ENCODE data around the gene PSME2. TPM values are rescaled to one million over a fixed set of nuclear protein-coding genes. Genes with fewer than 3 reads are reported as not detected.

The PSME2 gene
- polyA plus RNA-seq, 3 donors, result 237 to 593 (median 579) TPM

- Histone ChIP-seq H3K4me1 (ENCODE audit: control insufficient read depth in 1 of 2, insufficient read depth in 2 of 2, low read length in 2 of 2) (peaks cover 42 to 56% of the 10 kb centered on the region in 2 donors), H3K4me2 (replicated peaks; ENCODE audit: extremely low read depth, low read length, poor library complexity, severe bottlenecking) (no peak overlapping the region), H2AFZ (ENCODE audit: insufficient read depth, low read depth, low read length, poor library complexity, severe bottlenecking) (no peak overlapping the region), H3K4me3 (replicated peaks in 1 of 3; ENCODE audit: low read depth in 2 of 3, low read length in 3 of 3) (no peak overlapping the region), H3K27ac (ENCODE audit: low read depth in 1 of 2, low read length in 2 of 2) (peak overlapping the region in 1 of 2 donors; percentile 3), H3K27me3 (ENCODE audit: control insufficient read depth in 2 of 2, insufficient read depth in 2 of 2, low read length in 2 of 2) (no peaks in the 10 kb centered on the region), H3K79me2 (ENCODE audit: insufficient read depth, low read length) (peaks cover 56% of the 10 kb centered on the region), H4K20me1 (ENCODE audit: insufficient read depth, low read length) (peaks cover 38% of the 10 kb centered on the region), H3K9me3 (replicated peaks in 1 of 2; ENCODE audit: control insufficient read depth in 1 of 2, insufficient read depth in 1 of 2, low read length in 2 of 2) (no peaks in the 10 kb centered on the region), H3K36me3 (replicated peaks in 1 of 2; ENCODE audit: control insufficient read depth in 1 of 2, insufficient read depth in 2 of 2, low read length in 2 of 2) (peaks cover 30 to 39% of the 10 kb centered on the region in 2 donors), H3K9ac (ENCODE audit: insufficient read depth, low read length, poor library complexity, severe bottlenecking) (no peak overlapping the region)
- Mint-ChIP-seq H3K27me3 (ENCODE audit: low read depth in 3 of 3) (peaks cover 0 to 1% (median 0%) of the 10 kb centered on the region in 3 donors), H3K36me3 (peaks cover 39 to 42% of the 10 kb centered on the region in 2 donors), H3K4me3 (no peak overlapping the region), H3K4me1 (peaks cover 60% of the 10 kb centered on the region), H3K27ac (peak overlapping the region in 4 of 7 donors; percentile 54 to 79 (median 66)), H3K9me3 (no peaks in the 10 kb centered on the region)
- DNase-seq, result no peak
- TF ChIP-seq CTCF (IDR thresholded peaks at IDR 0.05), result no peak
- 95% methylated on average over 11 of the region's 13 CpGs for WGBS (ENCODE audit: insufficient coverage)
- intact Hi-C loops (cut with micrococcal nuclease), result loop anchor here in 1 of 2 donors (10.0 kb wide), 1 partner anchor 96 kb away; the partner anchor contains the start of genes GMPR2 and NEDD8
Measured at GRCh38 chr14:24138396-24139271, 7.8 kb downstream of the PSME2 start.

- Histone ChIP-seq H3K79me2 (ENCODE audit: insufficient read depth, low read length) (peaks cover 51% of the 10 kb centered on the region), H3K9ac (ENCODE audit: insufficient read depth, low read length, poor library complexity, severe bottlenecking) (no peak overlapping the region), H3K27me3 (ENCODE audit: control insufficient read depth in 2 of 2, insufficient read depth in 2 of 2, low read length in 2 of 2) (no peaks in the 10 kb centered on the region), H3K36me3 (replicated peaks in 1 of 2; ENCODE audit: control insufficient read depth in 1 of 2, insufficient read depth in 2 of 2, low read length in 2 of 2) (peaks cover 26 to 30% of the 10 kb centered on the region in 2 donors), H3K27ac (ENCODE audit: low read depth in 1 of 2, low read length in 2 of 2) (peak overlapping the region in 1 of 2 donors; percentile 94), H2AFZ (ENCODE audit: insufficient read depth, low read depth, low read length, poor library complexity, severe bottlenecking) (no peak overlapping the region), H3K4me2 (replicated peaks; ENCODE audit: extremely low read depth, low read length, poor library complexity, severe bottlenecking) (peak overlapping the region; percentile 82), H3K4me3 (replicated peaks in 1 of 3; ENCODE audit: low read depth in 2 of 3, low read length in 3 of 3) (peak overlapping the region in 1 of 3 experiments; percentile 97), H3K9me3 (replicated peaks in 1 of 2; ENCODE audit: control insufficient read depth in 1 of 2, insufficient read depth in 1 of 2, low read length in 2 of 2) (no peaks in the 10 kb centered on the region), H3K4me1 (ENCODE audit: control insufficient read depth in 1 of 2, insufficient read depth in 2 of 2, low read length in 2 of 2) (peaks cover 42 to 56% of the 10 kb centered on the region in 2 donors), H4K20me1 (ENCODE audit: insufficient read depth, low read length) (peaks cover 38% of the 10 kb centered on the region)
- peak overlapping the region in 1 of 2 donors; percentile 93 for H3K4me3 Mint-ChIP-seq
- H3K36me3 Mint-ChIP-seq, result peaks cover 34% of the 10 kb centered on the region in 2 donors
- H3K27ac Mint-ChIP-seq, result peak overlapping the region in 6 of 7 donors; percentile 33 to 94 (median 89)
- H3K4me1 Mint-ChIP-seq, result peaks cover 58% of the 10 kb centered on the region
- no peak for DNase-seq
- peaks cover 0 to under 1% (median 0%) of the 10 kb centered on the region in 7 donors for H3K9me3 Mint-ChIP-seq
- intact Hi-C loops (cut with micrococcal nuclease), result loop anchor here in 1 of 2 donors (10.0 kb wide), 1 partner anchor 97 kb away; the partner anchor contains the start of genes GMPR2 and NEDD8
- 87% methylated on average over 4 of the region's 8 CpGs for whole genome bisulfite sequencing (ENCODE audit: insufficient coverage)
- H3K27me3 Mint-ChIP-seq (ENCODE audit: low read depth in 3 of 3), result peaks cover 0 to 1% (median 0%) of the 10 kb centered on the region in 3 donors
- TF ChIP-seq CTCF (IDR thresholded peaks at IDR 0.05), result no peak
Measured at GRCh38 chr14:24137529-24138395, 8.6 kb downstream of the PSME2 start.
